HepG2 (cell line): ENCODE results near the gene STOM. TPM values are rescaled to one million over a fixed set of nuclear protein-coding genes. Genes with fewer than 3 reads are reported as not detected.

Experiments used
- GZF1 ChIP-seq: sonication (generic); formaldehyde crosslinking; IDR thresholded peaks from 2 replicates; pipeline ENCODE4 v1.5.1; 2020; ENCODE audit warnings: mild to moderate bottlenecking, missing genetic modification reagents
- HNF4A ChIP-seq: sonication (generic); formaldehyde crosslinking; IDR thresholded peaks from 2 replicates; pipeline ENCODE4 v1.4.0; 2020; ENCODE audit warnings: missing genetic modification reagents
- MTA1 ChIP-seq: sonication (generic); formaldehyde crosslinking; IDR thresholded peaks from 2 replicates; pipeline ENCODE4 v1.4.0; 2020; ENCODE audit warnings: missing genetic modification reagents, mild to moderate bottlenecking, borderline replicate concordance
- NR1H2 ChIP-seq: sonication (generic); formaldehyde crosslinking; IDR thresholded peaks from 2 replicates; pipeline ENCODE4 v1.8.1; 2022; ENCODE audit warnings: low read depth, missing genetic modification reagents, borderline replicate concordance
- PCBP1 ChIP-seq: fragments of 200-400 bp; formaldehyde crosslinking; IDR thresholded peaks from 2 replicates; pipeline ENCODE4 v1.6.1; 2017; ENCODE audit warnings: mild to moderate bottlenecking, low read depth, low read length, borderline replicate concordance
- RBFOX2 ChIP-seq: fragments of 200-400 bp; formaldehyde crosslinking; IDR thresholded peaks from 2 replicates; pipeline ENCODE4 v1.6.1; 2017; ENCODE audit warnings: low read depth, mild to moderate bottlenecking, low read length
- TAF15 ChIP-seq: fragments of 200-400 bp; formaldehyde crosslinking; IDR thresholded peaks from one replicate; pipeline ENCODE4 v1.6.1; 2018; ENCODE audit warnings: mild to moderate bottlenecking, low read depth, low read length; ENCODE audit not compliant: poor library complexity, severe bottlenecking
- TEAD2 ChIP-seq: sonication (generic); formaldehyde crosslinking; IDR thresholded peaks from 2 replicates; pipeline ENCODE4 v1.9.0; 2021; ENCODE audit warnings: missing genetic modification reagents
- THYN1 ChIP-seq: sonication (generic); formaldehyde crosslinking; IDR thresholded peaks from 2 replicates; pipeline ENCODE4 v1.8.1; 2023; ENCODE audit warnings: low read depth, mild to moderate bottlenecking, moderate library complexity, missing genetic modification reagents, borderline replicate concordance
- ZBTB38 ChIP-seq: sonication (generic); formaldehyde crosslinking; IDR thresholded peaks from 2 replicates; pipeline ENCODE4 v1.5.1; 2020; ENCODE audit warnings: mild to moderate bottlenecking, missing genetic modification reagents
- ZNF33B ChIP-seq: sonication (generic); formaldehyde crosslinking; IDR thresholded peaks from 2 replicates; pipeline ENCODE4 v1.5.1; 2020; ENCODE audit warnings: mild to moderate bottlenecking, missing genetic modification reagents
- ZNF629 ChIP-seq: sonication (generic); formaldehyde crosslinking; conservative IDR thresholded peaks from 2 replicates; pipeline ENCODE4 v1.5.0; 2020; ENCODE audit warnings: missing genetic modification reagents
- polyA plus RNA-seq, 8 experiments: library from polyadenylated mRNA; depleted of rRNA in 3 of 8; stranded (reverse) in 7 of 8; unstranded in 1 of 8; fragments of >200 nt; fragmentation: Illumina TruSeq in 4 of 8; extraction: Trizol in 4 of 8; gene quantifications; 2 replicates each; pipeline versions ENCODE4 v1.2.1 to v1.2.3, GENCODE V29; 2011 to 2016; ENCODE audit warnings: low read depth in 4 of 8, missing spikeins in 1 of 8, mixed read lengths in 1 of 8; ENCODE audit not compliant: insufficient read depth in 1 of 8
- total RNA-seq, 5 experiments: library from RNA; depleted of rRNA; stranded (reverse); fragments of >200 nt; fragmentation: Illumina TruSeq; extraction: Trizol; gene quantifications; 2 replicates each; pipeline ENCODE4 v1.2.3, GENCODE V29; 2016; ENCODE audit warnings: low read depth in 1 of 5
- TF ChIP-seq, protein P1 (sequence below): sonication (generic); formaldehyde crosslinking; IDR thresholded peaks from 2 replicates; pipeline ENCODE4 v1.4.0; 2020; ENCODE audit warnings: mild to moderate bottlenecking, missing genetic modification reagents
- TF ChIP-seq, protein P2 (sequence below): IDR thresholded peaks from 2 replicates; pipeline ENCODE4 v1.6.1; 2016
- TF ChIP-seq, protein P3 (sequence below): sonication (generic); formaldehyde crosslinking; IDR thresholded peaks from 2 replicates; pipeline ENCODE4 v1.8.0; 2022; ENCODE audit warnings: mild to moderate bottlenecking, missing genetic modification reagents, borderline replicate concordance
- TF ChIP-seq, protein P4 (sequence below): sonication (generic); formaldehyde crosslinking; IDR thresholded peaks from 2 replicates; pipeline ENCODE4 v1.8.1; 2023; ENCODE audit warnings: mild to moderate bottlenecking, moderate library complexity, missing genetic modification reagents
- TF ChIP-seq, protein P5 (sequence below), 2 experiments: IDR thresholded peaks; 2 replicates each; pipeline ENCODE4 v1.6.1; 2011 to 2012; ENCODE audit warnings: low read length in 2 of 2, borderline replicate concordance in 1 of 2, low read depth in 1 of 2, mild to moderate bottlenecking in 1 of 2, moderate library complexity in 1 of 2

Gene STOM
- total and polyA plus RNA-seq, 2 of the 13 experiments (the other 11 are each of a cell fraction or from before 2014, with no cell fraction given): 43.6 to 165 TPM

DNA sequence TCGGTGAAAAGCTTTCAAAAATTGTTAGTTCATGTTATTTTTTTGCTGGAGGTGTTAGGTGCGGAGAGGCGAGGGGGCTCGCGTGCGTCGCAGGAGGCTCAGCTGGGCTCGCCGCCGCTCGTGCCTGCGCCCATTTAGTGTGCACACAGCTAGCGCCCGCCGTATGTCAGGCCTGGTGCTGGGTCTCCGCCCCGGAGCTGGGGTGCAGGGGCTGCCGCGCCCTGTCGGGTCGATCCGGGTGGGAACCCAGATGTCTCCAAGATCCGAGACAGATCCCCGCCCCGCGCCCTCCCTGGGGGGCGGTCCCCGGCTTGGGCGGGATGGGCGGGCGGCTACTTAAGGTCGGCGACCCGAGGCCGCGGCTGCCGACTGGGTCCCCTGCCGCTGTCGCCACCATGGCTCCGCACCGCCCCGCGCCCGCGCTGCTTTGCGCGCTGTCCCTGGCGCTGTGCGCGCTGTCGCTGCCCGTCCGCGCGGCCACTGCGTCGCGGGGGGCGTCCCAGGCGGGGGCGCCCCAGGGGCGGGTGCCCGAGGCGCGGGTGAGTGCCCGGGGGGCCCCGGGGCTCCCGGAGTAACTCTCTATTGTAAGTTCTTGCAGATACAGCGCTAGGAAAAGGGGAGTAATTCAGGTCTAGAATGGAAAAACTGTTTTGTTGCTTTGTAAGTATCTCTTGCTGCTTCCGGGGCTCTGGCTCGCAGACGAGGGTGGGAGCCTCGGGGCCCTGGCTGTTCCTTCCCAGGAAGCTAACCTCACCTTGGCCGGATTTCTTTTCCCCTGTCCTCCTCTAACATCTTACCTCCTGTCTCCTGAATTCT, 70.4 kb downstream of the STOM start (continued):
- no peak; the same call in 1 of the 2 replicates for TF ChIP-seq GZF1 (CRISPR knock-in tag)
- peak; percentile 51; the same call in 1 of the 2 replicates for TF ChIP-seq MTA1 (CRISPR knock-in tag)
- TF ChIP-seq THYN1: no peak
- TF ChIP-seq ZNF33B (CRISPR knock-in tag): no peak
- TF ChIP-seq, protein P1, sequence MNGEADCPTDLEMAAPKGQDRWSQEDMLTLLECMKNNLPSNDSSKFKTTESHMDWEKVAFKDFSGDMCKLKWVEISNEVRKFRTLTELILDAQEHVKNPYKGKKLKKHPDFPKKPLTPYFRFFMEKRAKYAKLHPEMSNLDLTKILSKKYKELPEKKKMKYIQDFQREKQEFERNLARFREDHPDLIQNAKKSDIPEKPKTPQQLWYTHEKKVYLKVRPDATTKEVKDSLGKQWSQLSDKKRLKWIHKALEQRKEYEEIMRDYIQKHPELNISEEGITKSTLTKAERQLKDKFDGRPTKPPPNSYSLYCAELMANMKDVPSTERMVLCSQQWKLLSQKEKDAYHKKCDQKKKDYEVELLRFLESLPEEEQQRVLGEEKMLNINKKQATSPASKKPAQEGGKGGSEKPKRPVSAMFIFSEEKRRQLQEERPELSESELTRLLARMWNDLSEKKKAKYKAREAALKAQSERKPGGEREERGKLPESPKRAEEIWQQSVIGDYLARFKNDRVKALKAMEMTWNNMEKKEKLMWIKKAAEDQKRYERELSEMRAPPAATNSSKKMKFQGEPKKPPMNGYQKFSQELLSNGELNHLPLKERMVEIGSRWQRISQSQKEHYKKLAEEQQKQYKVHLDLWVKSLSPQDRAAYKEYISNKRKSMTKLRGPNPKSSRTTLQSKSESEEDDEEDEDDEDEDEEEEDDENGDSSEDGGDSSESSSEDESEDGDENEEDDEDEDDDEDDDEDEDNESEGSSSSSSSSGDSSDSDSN (CRISPR knock-in tag): peak; percentile 83
- TF ChIP-seq ZBTB38: peak; percentile 56
- TF ChIP-seq TAF15: no peak
- TF ChIP-seq NR1H2: no peak
- no peak for TF ChIP-seq PCBP1
- TF ChIP-seq, protein P2, sequence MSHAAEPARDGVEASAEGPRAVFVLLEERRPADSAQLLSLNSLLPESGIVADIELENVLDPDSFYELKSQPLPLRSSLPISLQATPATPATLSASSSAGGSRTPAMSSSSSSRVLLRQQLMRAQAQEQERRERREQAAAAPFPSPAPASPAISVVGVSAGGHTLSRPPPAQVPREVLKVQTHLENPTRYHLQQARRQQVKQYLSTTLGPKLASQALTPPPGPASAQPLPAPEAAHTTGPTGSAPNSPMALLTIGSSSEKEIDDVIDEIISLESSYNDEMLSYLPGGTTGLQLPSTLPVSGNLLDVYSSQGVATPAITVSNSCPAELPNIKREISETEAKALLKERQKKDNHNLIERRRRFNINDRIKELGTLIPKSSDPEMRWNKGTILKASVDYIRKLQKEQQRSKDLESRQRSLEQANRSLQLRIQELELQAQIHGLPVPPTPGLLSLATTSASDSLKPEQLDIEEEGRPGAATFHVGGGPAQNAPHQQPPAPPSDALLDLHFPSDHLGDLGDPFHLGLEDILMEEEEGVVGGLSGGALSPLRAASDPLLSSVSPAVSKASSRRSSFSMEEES (CRISPR knock-in tag): peak; percentile 16; the same call in 1 of the 2 replicates
- TF ChIP-seq RBFOX2: peak; percentile 96
- TF ChIP-seq, protein P3, sequence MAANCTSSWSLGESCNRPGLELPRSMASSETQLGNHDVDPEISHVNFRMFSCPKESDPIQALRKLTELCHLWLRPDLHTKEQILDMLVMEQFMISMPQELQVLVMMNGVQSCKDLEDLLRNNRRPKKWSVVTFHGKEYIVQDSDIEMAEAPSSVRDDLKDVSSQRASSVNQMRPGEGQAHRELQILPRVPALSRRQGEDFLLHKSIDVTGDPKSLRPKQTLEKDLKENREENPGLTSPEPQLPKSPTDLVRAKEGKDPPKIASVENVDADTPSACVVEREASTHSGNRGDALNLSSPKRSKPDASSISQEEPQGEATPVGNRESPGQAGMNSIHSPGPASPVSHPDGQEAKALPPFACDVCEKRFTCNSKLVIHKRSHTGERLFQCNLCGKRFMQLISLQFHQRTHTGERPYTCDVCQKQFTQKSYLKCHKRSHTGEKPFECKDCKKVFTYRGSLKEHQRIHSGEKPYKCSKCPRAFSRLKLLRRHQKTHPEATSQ (CRISPR knock-in tag): no peak
- TF ChIP-seq, protein P4, sequence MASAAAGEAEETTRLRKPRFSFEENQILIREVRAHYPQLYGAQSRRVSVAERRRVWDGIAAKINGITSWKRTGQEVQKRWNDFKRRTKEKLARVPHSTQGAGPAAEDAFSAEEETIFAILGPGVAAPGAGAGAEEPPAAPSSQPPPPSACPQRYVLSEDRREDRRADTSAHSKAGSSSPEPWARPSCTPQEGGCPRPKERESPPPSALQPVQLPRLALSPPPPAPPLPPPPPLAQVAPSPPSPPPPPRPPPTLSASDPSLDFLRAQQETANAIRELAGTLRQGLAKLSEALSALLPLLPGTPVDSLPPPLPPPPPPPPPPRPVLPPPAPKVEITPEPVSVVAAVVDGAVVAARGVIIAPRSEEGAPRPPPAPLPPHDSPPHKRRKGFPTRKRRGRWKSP: peak; percentile 99
- TF ChIP-seq HNF4A: no peak
- TF ChIP-seq, protein P5, sequence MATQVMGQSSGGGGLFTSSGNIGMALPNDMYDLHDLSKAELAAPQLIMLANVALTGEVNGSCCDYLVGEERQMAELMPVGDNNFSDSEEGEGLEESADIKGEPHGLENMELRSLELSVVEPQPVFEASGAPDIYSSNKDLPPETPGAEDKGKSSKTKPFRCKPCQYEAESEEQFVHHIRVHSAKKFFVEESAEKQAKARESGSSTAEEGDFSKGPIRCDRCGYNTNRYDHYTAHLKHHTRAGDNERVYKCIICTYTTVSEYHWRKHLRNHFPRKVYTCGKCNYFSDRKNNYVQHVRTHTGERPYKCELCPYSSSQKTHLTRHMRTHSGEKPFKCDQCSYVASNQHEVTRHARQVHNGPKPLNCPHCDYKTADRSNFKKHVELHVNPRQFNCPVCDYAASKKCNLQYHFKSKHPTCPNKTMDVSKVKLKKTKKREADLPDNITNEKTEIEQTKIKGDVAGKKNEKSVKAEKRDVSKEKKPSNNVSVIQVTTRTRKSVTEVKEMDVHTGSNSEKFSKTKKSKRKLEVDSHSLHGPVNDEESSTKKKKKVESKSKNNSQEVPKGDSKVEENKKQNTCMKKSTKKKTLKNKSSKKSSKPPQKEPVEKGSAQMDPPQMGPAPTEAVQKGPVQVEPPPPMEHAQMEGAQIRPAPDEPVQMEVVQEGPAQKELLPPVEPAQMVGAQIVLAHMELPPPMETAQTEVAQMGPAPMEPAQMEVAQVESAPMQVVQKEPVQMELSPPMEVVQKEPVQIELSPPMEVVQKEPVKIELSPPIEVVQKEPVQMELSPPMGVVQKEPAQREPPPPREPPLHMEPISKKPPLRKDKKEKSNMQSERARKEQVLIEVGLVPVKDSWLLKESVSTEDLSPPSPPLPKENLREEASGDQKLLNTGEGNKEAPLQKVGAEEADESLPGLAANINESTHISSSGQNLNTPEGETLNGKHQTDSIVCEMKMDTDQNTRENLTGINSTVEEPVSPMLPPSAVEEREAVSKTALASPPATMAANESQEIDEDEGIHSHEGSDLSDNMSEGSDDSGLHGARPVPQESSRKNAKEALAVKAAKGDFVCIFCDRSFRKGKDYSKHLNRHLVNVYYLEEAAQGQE (IDR thresholded peaks at IDR 0.05; ENCODE audit: borderline replicate concordance in 1 of 2, low read depth in 1 of 2, low read length in 2 of 2): peak in 1 of 2 experiments; percentile 47; a peak in 1 of 4 replicates
- TF ChIP-seq TEAD2 (CRISPR knock-in tag): no peak
- TF ChIP-seq ZNF629 (CRISPR knock-in tag): peak; percentile 89; the same call in 1 of the 2 replicates
